Activated CD8-positive, alpha-beta T cell treated with anti-CD3 and anti-CD28 coated beads for 36 hours (primary cell): Measurements from ENCODE around the gene ASB9. TPM values are rescaled to one million over a fixed set of nuclear protein-coding genes. Genes with fewer than 3 reads are reported as not detected.

Source experiments
- ATAC-seq: fragments of 200-7000 bp; cut with Tn5 transposase; one replicate; pipeline ENCODE4 v1.10.0; 2021; ENCODE audit warnings: mild to moderate bottlenecking, moderate library complexity
- CTCF ChIA-PET: fragments of 350-600 bp; sonication (Branson Sonifier 250); formaldehyde crosslinking; loops from one replicate; lab custom pipeline; 2021; ENCODE audit warnings: antibody characterized with exemption; lab: Charles Lee
- POLR2A ChIA-PET: fragments of 350-600 bp; sonication (Branson Sonifier 250); formaldehyde crosslinking; loops from one replicate; lab custom pipeline; 2021; ENCODE audit warnings: antibody characterized with exemption; lab: Charles Lee
- DNase-seq: peaks from one replicate; pipeline ENCODE4 v3.0.0-alpha.2; 2020
- H3K27ac Mint-ChIP-seq: one replicate; pipeline ENCODE4 v1.8.0; 2021; ENCODE audit warnings: mild to moderate bottlenecking, mixed read lengths
- H3K27me3 Mint-ChIP-seq: one replicate; pipeline ENCODE4 v1.8.0; 2021; ENCODE audit warnings: mixed read lengths
- H3K36me3 Mint-ChIP-seq: one replicate; pipeline ENCODE4 v1.8.0; 2021; ENCODE audit warnings: low read depth, mixed read lengths
- H3K4me1 Mint-ChIP-seq: one replicate; pipeline ENCODE4 v1.8.0; 2021; ENCODE audit warnings: low read depth, mixed read lengths
- H3K4me3 Mint-ChIP-seq: one replicate; pipeline ENCODE4 v1.8.0; 2021; ENCODE audit warnings: mild to moderate bottlenecking, moderate library complexity, mixed read lengths
- H3K9me3 Mint-ChIP-seq: one replicate; pipeline ENCODE4 v1.8.0; 2021; ENCODE audit warnings: mixed read lengths
- CTCF ChIP-seq: fragments of 200-600 bp; IDR thresholded peaks from one replicate; pipeline ENCODE4 v1.8.0; 2022; ENCODE audit warnings: antibody characterized with exemption, mild to moderate bottlenecking
- intact Hi-C: fragments of 100-400 bp; cut with micrococcal nuclease; formaldehyde crosslinking; loops from one replicate; pipeline ENCODE4 v1.10.0; 2022
- total RNA-seq, 2 experiments: library from RNA; stranded (reverse); gene quantifications; one replicate each; pipeline ENCODE4 v1.2.3, GENCODE V29; 2021

ASB9 gene
- total RNA-seq, 2 experiments from 2014 or later, result 0.52 TPM; not detected in 1

- ATAC-seq, result no peak
- DNase-seq, result no peak
- TF ChIP-seq CTCF, result no peak
- Mint-ChIP-seq H3K4me3 (no peak overlapping the region), H3K4me1 (no peaks in the 10 kb centered on the region), H3K27me3 (no peaks in the 10 kb centered on the region), H3K9me3 (no peaks in the 10 kb centered on the region), H3K27ac (no peak overlapping the region), H3K36me3 (no peaks in the 10 kb centered on the region)
- intact Hi-C loops, result no loop called here
- POLR2A ChIA-PET, result interaction anchor here (0.9 kb wide), 1 partner anchor 18 kb away, joined by 3 read pairs; no protein-coding TSS in a partner anchor
- CTCF ChIA-PET, result interaction anchor here (1.1 to 2.7 kb wide), 3 partner anchors 9 to 126 kb away, joined by 3 to 11 read pairs (median 9); no protein-coding TSS in a partner anchor
These were observed 36.4 kb downstream of the ASB9 start for GRCh38 chrX:15233416-15234015.

- Mint-ChIP-seq H3K27me3 (no peaks in the 10 kb centered on the region), H3K4me3 (no peak overlapping the region), H3K4me1 (no peaks in the 10 kb centered on the region), H3K27ac (no peak overlapping the region), H3K9me3 (no peaks in the 10 kb centered on the region), H3K36me3 (no peaks in the 10 kb centered on the region)
- no peak for TF ChIP-seq CTCF
- intact Hi-C loops, result no loop called here
- ChIA-PET POLR2A (no interaction called here), CTCF (no interaction called here)
- no peak for DNase-seq
- ATAC-seq, result no peak
These were observed 45.1 kb downstream of the ASB9 start for GRCh38 chrX:15224747-15225146.

GRCh38 chrX:15221321-15221720, 48.6 kb downstream of the ASB9 start:
- H3K27me3 Mint-ChIP-seq, result no peaks in the 10 kb centered on the region
- DNase-seq, result no peak
- no peak overlapping the region for H3K4me3 Mint-ChIP-seq
- CTCF ChIA-PET, result no interaction called here
- POLR2A ChIA-PET, result no interaction called here
- H3K27ac Mint-ChIP-seq, result no peak overlapping the region
- no peaks in the 10 kb centered on the region for H3K36me3 Mint-ChIP-seq
- no peaks in the 10 kb centered on the region for H3K4me1 Mint-ChIP-seq
- intact Hi-C loops, result no loop called here
- no peak for TF ChIP-seq CTCF
- ATAC-seq, result no peak
- H3K9me3 Mint-ChIP-seq, result no peaks in the 10 kb centered on the region

- Mint-ChIP-seq H3K27ac (no peak overlapping the region), H3K27me3 (no peaks in the 10 kb centered on the region), H3K4me3 (no peak overlapping the region), H3K9me3 (no peaks in the 10 kb centered on the region), H3K36me3 (no peaks in the 10 kb centered on the region), H3K4me1 (no peaks in the 10 kb centered on the region)
- CTCF ChIA-PET, result no interaction called here
- ATAC-seq, result no peak
- intact Hi-C loops, result no loop called here
- DNase-seq, result no peak
- POLR2A ChIA-PET, result no interaction called here
- TF ChIP-seq CTCF, result no peak
These were observed 52.7 kb downstream of the ASB9 start for GRCh38 chrX:15217161-15217560.

- Mint-ChIP-seq H3K27ac (no peak overlapping the region), H3K36me3 (no peaks in the 10 kb centered on the region), H3K4me3 (no peak overlapping the region), H3K4me1 (no peaks in the 10 kb centered on the region), H3K9me3 (no peaks in the 10 kb centered on the region), H3K27me3 (no peaks in the 10 kb centered on the region)
- POLR2A ChIA-PET, result no interaction called here
- ATAC-seq (no peak), DNase-seq (no peak)
- intact Hi-C loops, result no loop called here
- CTCF ChIA-PET, result interaction anchor here (0.9 kb wide), 1 partner anchor 73 kb away, joined by 3 read pairs; no protein-coding TSS in a partner anchor
- no peak for TF ChIP-seq CTCF
These were observed 53.6 kb downstream of the ASB9 start for GRCh38 chrX:15216280-15216679.
